AG04449 (cell line): ENCODE data around the gene MFSD1.

Experiments used
- CTCF ChIA-PET: fragments of 350-600 bp; formaldehyde crosslinking; extraction: SDS; loops from one replicate; lab custom pipeline; 2021; ENCODE audit warnings: antibody characterized with exemption; lab: Yijun Ruan, JAX
- POLR2A ChIA-PET: fragments of 400-600, 350-600 bp; formaldehyde crosslinking; extraction: SDS; loops from one replicate; lab custom pipeline; 2020; ENCODE audit warnings: antibody characterized with exemption, inconsistent platforms; lab: Yijun Ruan, JAX
- DNase-seq: peaks from one replicate; pipeline ENCODE4 v3.0.0-alpha.2; 2010; ENCODE audit warnings: low read depth, low spot score
- H3K4me3 ChIP-seq: 2 replicates; pipeline ENCODE4 v1.5.1; 2011; ENCODE audit warnings: low read depth, mild to moderate bottlenecking, control low read depth, low read length
- CTCF ChIP-seq: IDR thresholded peaks from one replicate; pipeline ENCODE4 v1.5.1; 2011; ENCODE audit warnings: mild to moderate bottlenecking, moderate library complexity, low read length, control low read depth, inconsistent platforms; ENCODE audit not compliant: insufficient read depth; ENCODE audit errors: missing control alignments

MFSD1 gene

GRCh38 chr3:158769952-158770740, 31.7 kb upstream of the MFSD1 start:
- TF ChIP-seq CTCF: no peak
- no peak overlapping the region for H3K4me3 ChIP-seq
- DNase-seq: peak; percentile 42
- POLR2A ChIA-PET: no interaction called here
- CTCF ChIA-PET: interaction anchor here (0.8 to 3.1 kb wide), 3 partner anchors 19 to 98 kb away, joined by 3 to 13 read pairs (median 4); partner anchors contain the start of gene LXN

GRCh38 chr3:158770741-158771350, 31.0 kb upstream of the MFSD1 start:
- no peak overlapping the region for H3K4me3 ChIP-seq
- ChIA-PET POLR2A (no interaction called here), CTCF (interaction anchor here (0.8 to 3.1 kb wide), 5 partner anchors 9 to 112 kb away, joined by 3 to 13 read pairs (median 5); no protein-coding TSS in a partner anchor)
- no peak for TF ChIP-seq CTCF
- DNase-seq: no peak

- CTCF ChIA-PET: interaction anchor here (0.8 to 3.1 kb wide), 5 partner anchors 9 to 112 kb away, joined by 3 to 13 read pairs (median 5); no protein-coding TSS in a partner anchor
- no peak overlapping the region for H3K4me3 ChIP-seq
- no peak for TF ChIP-seq CTCF
- POLR2A ChIA-PET: no interaction called here
- no peak for DNase-seq
Observed at GRCh38 chr3:158771577-158771976, 30.3 kb upstream of the MFSD1 start.

GRCh38 chr3:158771982-158772381, 29.9 kb upstream of the MFSD1 start:
- ChIA-PET POLR2A (no interaction called here), CTCF (interaction anchor here (0.8 to 3.1 kb wide), 5 partner anchors 8 to 113 kb away, joined by 3 to 13 read pairs (median 5); no protein-coding TSS in a partner anchor)
- DNase-seq: no peak
- no peak for TF ChIP-seq CTCF
- no peak overlapping the region for H3K4me3 ChIP-seq

- TF ChIP-seq CTCF: no peak
- CTCF ChIA-PET: no interaction called here
- DNase-seq: no peak
- H3K4me3 ChIP-seq: no peak overlapping the region
- POLR2A ChIA-PET: no interaction called here
Observed at GRCh38 chr3:158773166-158773565, 28.7 kb upstream of the MFSD1 start.
